SH-SY5Y (cell line): ENCODE results near the gene FOXP3.

ENCODE experiments used
- GATA2 ChIP-seq: IDR thresholded peaks from 2 replicates; pipeline ENCODE4 v1.6.1; 2011; ENCODE audit warnings: mild to moderate bottlenecking, low read depth, low read length
- GATA3 ChIP-seq: IDR thresholded peaks from 2 replicates; pipeline ENCODE4 v1.6.1; 2011; ENCODE audit warnings: low read depth, mild to moderate bottlenecking, low read length, moderate library complexity

GRCh38 chrX:49214996-49215526 is 49.4 kb downstream of the FOXP3 start:
- TF ChIP-seq GATA2 = no peak
- TF ChIP-seq GATA3 = no peak
